Inflammatory macrophage (primary cell): ENCODE data around the gene SCN5A.

Source experiments
- DNase-seq, 2 donors: peaks; one replicate each; pipeline ENCODE4 v3.0.0-alpha.2; 2020 to 2022
- total RNA-seq, 18 experiments: gene quantifications; one replicate each; lab custom pipeline; 2026; ENCODE audit warnings: mixed read lengths in 6 of 18, inconsistent platforms in 2 of 18; lab: John Stamatoyannopoulos, UW

SCN5A gene
- 0 to 0.23 (median 0.06) reads per million in 18 experiments for total RNA-seq

- DNase-seq: no peak
These were observed at the start of gene SCN5A for GRCh38 chr3:38649500-38650247. Gene SCN5A (minus strand): TSS chr3:38649687. CDS start chr3:38633307, 16,380 bp downstream.

GRCh38 chr3:38698760-38699159 lies 49.3 kb upstream of the SCN5A start:
- no peak for DNase-seq

DNA sequence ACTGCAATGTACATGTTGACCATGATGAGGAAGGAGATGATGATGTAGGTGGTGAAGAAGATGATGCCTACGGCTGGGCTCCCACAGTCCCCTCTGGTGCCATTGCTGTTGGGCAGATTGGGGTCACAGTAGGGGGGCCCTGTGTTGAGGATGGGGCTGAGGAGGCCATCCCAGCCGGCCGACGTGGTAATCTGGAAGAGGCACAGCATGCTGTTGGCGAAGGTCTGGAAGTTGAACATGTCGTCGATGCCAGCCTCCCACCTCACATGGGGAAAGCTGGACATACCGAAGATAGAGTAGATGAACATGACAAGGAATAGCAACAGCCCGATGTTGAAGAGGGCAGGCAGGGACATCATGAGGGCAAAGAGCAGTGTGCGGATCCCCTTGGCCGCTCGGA lies 48.6 kb upstream of the SCN5A start:
- DNase-seq: no peak

GRCh38 chr3:38696034-38696433 lies 46.5 kb upstream of the SCN5A start:
- DNase-seq: no peak

DNA sequence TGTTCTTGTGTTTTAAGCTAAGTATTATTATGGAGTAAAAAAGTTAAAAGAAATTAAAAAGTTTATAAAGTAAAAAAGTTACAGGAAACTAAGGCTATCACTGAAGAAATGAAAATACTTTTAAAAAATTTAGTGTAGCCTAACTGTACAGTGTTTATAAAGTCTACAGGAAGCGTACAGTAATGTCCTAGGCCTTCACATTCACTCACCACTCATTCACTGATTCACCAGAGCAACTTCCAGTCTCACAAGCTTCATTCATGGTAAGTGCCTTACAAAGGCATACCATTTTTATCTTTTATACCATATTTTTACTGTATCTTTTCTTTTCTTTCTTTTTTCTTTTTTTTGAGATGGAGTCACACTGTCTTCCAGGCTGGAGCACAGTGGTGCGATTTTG lies 40.7 kb upstream of the SCN5A start:
- DNase-seq: no peak

DNA sequence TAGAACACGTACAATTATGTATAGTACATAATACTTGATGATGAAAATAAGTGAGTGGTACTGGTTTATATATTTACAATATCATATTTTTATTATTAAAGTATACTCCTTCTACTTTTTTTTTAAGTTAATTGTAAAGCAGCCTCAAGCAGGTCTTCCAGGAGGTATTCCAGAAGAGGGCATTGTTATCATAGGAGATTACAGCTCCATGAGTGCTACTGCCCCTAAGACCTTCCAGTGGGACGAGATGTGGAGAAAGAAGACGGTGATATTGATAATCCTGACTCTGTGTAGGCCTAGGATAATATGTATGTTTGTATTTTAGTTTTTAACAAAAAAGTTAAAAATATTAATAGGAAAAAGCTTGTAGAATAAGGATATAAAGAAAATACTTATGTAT lies 40.3 kb upstream of the SCN5A start:
- no peak for DNase-seq

DNA sequence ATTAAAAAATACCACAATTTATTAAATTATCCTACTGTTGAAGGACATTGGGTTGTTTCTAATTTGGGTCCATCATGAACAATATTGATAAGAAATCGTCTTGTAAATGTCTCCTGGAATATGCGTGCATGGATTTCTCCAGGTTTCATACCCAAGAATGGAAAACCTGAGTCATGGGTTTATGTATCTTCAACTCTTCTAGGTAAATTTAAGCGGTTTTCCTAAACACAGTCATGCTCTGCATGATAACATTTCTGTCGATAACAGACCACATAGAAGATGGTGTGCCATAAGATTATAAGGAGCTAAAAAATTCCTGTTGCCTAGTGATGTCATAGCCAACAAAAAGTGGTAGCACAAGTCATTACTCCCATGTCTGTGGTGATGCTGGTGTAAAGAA lies 39.9 kb upstream of the SCN5A start:
- DNase-seq: no peak

DNA sequence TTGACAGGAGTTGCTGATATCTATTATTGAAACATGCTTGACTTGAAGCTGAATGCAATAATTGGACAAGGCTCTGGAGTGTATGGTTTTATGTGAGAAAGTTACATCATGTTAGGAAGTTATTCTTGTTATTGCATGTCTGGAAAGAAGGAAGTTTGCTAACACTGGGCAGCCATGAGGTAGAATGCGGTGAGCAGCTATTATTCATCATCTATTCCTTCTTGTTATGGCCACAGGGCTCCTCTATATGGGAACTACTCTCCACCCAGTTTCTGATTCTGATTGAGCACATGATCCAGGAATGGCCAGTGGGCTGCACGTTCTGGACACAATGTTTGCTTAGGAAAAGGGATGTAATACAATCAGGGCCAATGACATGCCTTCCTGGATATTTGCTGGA lies 37.8 kb upstream of the SCN5A start:
- peak; percentile 31 to 61 for DNase-seq

- DNase-seq: no peak
These were observed 35.1 kb upstream of the SCN5A start for GRCh38 chr3:38684546-38684945.

GRCh38 chr3:38669668-38670067 lies 20.2 kb upstream of the SCN5A start:
- no peak for DNase-seq

DNA sequence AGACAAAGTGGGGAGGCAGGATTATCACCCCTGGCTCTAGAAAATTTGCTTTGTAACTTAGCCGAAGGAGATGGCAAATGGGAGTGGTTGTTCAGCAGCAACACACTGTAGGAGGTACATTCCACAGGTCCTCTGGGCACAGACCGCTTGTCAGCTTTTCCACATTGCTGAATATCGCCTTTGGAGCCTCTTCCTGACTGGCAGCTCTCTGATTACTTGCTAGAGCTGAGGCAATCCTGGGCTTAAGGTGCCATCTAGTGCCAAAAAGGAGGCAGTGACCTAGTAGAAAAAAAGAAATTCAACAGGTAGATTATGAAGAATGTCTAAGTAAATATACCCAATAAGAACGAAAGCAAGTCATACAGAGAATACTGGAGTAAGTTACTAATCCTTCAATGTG lies 13.1 kb upstream of the SCN5A start:
- peak in 1 of 2 donors; percentile 28 for DNase-seq

DNA sequence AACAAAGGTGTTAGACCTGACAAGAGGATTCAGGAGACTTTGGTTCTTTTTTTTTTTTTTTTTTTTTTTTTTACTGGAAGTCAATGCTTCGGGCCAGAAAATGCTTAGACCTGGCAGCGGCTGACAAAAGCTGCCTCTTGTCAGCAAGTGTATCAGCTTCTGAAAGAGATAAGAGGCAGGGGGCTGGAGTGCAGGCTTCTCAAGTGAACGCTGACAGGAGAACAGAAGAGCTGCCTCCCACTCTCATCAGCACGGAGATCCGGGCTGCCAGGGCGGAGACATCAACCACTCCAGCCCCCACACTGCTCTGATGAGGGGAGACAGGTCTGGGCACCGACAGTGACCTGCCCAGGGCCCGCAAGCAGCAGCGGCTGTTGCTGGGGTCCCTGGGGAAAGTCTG lies 9.4 kb upstream of the SCN5A start:
- DNase-seq: no peak

DNA sequence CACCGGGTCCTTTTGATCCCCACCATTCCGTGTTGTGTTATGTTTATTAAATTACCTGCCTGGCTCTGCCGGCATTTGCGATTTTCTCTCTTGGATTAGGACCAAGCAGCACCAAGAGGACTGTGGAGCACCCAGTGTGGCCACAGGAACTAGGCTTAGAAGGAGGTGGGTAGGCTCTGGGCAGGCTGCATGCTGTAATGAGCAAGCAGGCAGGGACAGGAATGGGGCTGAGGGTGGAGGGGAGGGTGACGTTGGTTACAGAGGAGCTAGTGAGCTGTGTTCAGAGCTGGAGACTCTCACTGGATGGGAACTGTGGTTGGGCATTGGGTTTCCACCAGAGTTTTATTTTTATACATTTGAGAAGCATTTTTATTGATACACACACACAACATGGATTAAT lies 7.9 kb upstream of the SCN5A start:
- DNase-seq: no peak

GRCh38 chr3:38655708-38656300 lies 6.3 kb upstream of the SCN5A start:
- DNase-seq: peak in 1 of 2 donors; percentile 18

- no peak for DNase-seq
These were observed 4.4 kb upstream of the SCN5A start for GRCh38 chr3:38653685-38654537.

DNA sequence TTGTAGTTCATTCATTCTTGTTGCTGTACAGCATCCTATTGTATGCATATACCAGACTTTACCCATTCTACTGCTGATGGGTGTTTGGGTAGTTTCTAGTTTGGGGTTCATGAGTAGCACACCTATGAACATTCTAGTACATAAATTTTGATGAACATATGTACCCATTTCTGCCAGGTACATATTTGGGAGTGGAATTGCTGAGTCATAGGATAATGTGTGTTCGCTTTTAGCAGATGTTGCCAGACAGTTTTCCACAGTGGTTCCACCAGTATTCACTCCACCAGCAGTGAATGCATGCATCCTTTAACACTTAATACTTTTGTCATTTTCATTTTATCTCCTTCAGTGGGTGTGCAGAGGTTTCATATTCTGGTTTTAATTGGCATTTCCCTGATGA lies 3.4 kb upstream of the SCN5A start:
- DNase-seq: no peak

DNA sequence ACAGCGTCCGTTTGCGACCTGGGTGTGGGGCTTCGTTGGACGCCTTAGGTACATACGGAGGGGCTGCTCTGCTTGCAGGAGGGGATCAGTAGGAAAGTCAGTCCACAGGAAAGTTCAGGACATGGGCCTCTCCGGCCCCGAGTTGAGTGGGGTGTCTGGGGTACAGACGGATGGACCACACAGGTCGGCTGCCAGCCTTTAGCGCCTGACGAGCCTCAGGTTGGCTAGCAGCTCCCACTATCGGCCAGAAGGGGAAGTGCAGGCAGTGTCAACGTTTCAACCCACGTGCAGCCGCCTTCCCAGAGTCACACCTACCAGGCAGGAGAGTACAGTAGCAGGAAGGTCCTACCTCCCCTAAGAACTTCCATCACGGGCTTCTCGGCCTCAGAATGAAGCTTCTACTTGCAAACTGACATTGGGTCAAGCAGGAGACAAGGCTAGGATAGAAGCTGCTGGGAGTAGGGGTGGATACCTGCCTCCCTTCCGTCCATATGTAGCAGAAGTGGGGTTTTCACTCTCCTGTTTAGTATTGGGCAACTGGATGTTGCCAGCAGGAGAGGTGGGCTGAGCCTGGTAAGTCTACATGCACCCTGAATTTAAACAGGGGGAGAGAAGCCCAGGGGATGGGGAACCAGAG lies 1.8 kb upstream of the SCN5A start:
- peak; percentile 52 to 67 for DNase-seq

DNA sequence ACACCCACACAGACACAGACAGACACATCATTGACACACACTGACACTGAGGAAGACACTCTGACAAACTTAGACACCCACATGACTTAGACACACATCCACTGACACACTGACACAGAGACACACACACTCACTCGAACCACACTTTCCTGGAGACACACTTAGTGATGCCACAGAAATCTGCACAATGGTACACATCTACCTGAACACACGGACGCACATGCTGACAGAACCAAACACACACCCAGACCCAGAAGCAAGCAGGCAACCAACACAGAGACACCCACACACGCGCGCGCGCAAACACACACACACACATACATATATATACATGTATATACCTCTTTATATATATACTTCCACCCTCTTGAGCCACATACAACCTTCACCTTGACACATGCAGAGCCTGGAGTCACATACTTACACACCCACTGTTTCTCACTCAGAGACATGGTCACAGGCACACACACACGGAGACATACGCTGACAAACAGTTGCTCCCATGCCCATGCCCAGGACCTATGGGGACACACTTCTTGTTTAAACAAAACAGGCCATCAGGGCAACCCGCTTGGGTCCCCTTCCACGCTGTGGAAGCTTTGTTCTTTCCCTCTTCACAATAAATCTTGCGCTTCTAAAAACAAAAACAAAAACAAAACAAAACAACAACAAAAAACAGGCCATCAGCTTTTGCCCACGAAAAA lies 913 bp upstream of the SCN5A start:
- DNase-seq: no peak

DNA sequence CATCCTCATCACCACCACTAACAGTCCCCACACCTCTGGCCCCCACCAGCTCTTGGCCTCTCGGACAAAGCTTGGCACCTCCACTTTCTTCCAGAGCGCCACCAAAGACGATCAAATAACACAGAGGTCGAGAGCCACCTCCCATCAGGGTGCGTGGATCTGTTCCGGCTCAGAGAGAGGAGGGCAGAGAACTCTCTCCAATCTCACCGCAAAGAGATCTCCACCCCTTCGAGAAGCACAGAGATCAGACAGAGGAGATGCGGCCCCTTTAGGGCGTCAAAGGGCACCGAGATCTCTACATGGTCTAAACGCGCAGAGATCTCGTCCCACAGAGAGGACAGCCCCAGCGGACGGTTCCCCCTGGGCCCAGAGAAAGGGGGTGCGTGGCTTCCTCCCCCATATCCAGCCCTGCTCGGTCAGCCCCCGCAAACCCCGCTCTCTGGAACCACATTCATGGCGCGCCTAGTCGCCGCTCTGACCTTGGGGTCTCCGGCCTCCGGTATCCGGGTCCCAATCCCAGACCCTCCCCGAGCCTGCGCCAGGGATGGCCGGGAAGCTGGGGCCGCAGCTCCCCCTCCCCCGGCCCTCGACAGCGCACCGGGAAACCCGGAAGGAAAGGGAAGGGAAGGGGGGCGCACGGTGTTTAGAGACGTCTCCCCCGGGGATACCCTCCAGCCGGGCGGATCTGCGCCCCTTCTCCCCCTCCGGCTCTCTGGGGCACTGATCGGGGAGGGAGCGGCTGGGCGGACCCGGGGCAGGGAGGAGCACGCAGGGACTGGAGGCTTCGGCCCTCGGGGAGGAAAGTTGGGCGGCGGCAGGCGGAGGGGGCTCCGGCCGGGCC lies 608 bp downstream of the SCN5A start:
- DNase-seq: no peak

GRCh38 chr3:38648024-38648658 lies 1.3 kb downstream of the SCN5A start:
- no peak for DNase-seq
